HEK293 (cell line): ENCODE data around the gene PPP4R2.

Experiments
- CTCF ChIA-PET: fragments of 350-600 bp; formaldehyde crosslinking; extraction: SDS; loops from one replicate; lab custom pipeline; 2021; ENCODE audit warnings: antibody characterized with exemption; lab: Yijun Ruan, JAX
- POLR2A ChIA-PET: fragments of 300-600 bp; formaldehyde crosslinking; extraction: SDS; loops from one replicate; lab custom pipeline; 2020; ENCODE audit warnings: antibody characterized with exemption, inconsistent platforms; lab: Yijun Ruan, JAX
- H3K27ac ChIP-seq: fragments of 200-500 bp; sonication (Bioruptor generic); 2 replicates; pipeline ENCODE4 v1.5.1; 2014; ENCODE audit warnings: low read depth, low read length, control low read depth, inconsistent platforms; ENCODE audit errors: extremely low read depth
- H3K36me3 ChIP-seq, 2 experiments: fragments of 200-500 bp in 1 of 2; sonication (Bioruptor generic) in 1 of 2; 1 replicate in 1 of 2; 2 replicates in 1 of 2; pipeline ENCODE4 v1.5.1; 2014 to 2017; ENCODE audit warnings: inconsistent platforms in 2 of 2, low read length in 2 of 2; ENCODE audit not compliant: control insufficient read depth in 2 of 2, insufficient read depth in 1 of 2
- H3K4me1 ChIP-seq: fragments of 200-500 bp; sonication (Bioruptor generic); 2 replicates; pipeline ENCODE4 v1.5.1; 2014; ENCODE audit warnings: mild to moderate bottlenecking, low read length, inconsistent platforms; ENCODE audit not compliant: control insufficient read depth, insufficient read depth
- H3K4me3 ChIP-seq: 2 replicates; pipeline ENCODE4 v1.5.1; 2011; ENCODE audit warnings: low read depth, mild to moderate bottlenecking, control low read depth, low read length, moderate library complexity
- H3K9me3 ChIP-seq: fragments of 200-500 bp; sonication (Bioruptor generic); 2 replicates; pipeline ENCODE4 v1.5.1; 2014; ENCODE audit warnings: low read depth, low read length, inconsistent platforms; ENCODE audit not compliant: control insufficient read depth, insufficient read depth
- BCL6B ChIP-seq: fragments of 450-650 bp; formaldehyde crosslinking; IDR thresholded peaks from 2 replicates; pipeline ENCODE4 v1.5.1; 2017; ENCODE audit warnings: missing biosample characterization, missing genetic modification characterization
- FEZF1 ChIP-seq: fragments of 450-650 bp; formaldehyde crosslinking; IDR thresholded peaks from 2 replicates; pipeline ENCODE4 v1.5.1; 2016; ENCODE audit warnings: missing biosample characterization, missing genetic modification characterization
- GLI2 ChIP-seq: fragments of 450-650 bp; formaldehyde crosslinking; IDR thresholded peaks from 2 replicates; pipeline ENCODE4; 2017; ENCODE audit warnings: missing biosample characterization, missing genetic modification characterization, low read depth, borderline replicate concordance
- SCRT1 ChIP-seq: fragments of 450-650 bp; formaldehyde crosslinking; IDR thresholded peaks from 2 replicates; pipeline ENCODE4 v1.5.1; 2016; ENCODE audit warnings: missing biosample characterization, missing genetic modification characterization, borderline replicate concordance
- SCRT2 ChIP-seq: fragments of 450-650 bp; formaldehyde crosslinking; IDR thresholded peaks from 2 replicates; pipeline ENCODE4 v1.5.1; 2016; ENCODE audit warnings: missing biosample characterization, missing genetic modification characterization
- SP2 ChIP-seq: fragments of 450-650 bp; formaldehyde crosslinking; IDR thresholded peaks from 2 replicates; pipeline ENCODE4 v1.5.1; 2016; ENCODE audit warnings: missing biosample characterization, missing genetic modification characterization
- ZBTB20 ChIP-seq: fragments of 450-650 bp; formaldehyde crosslinking; IDR thresholded peaks from 2 replicates; pipeline ENCODE4 v1.5.1; 2016; ENCODE audit warnings: missing biosample characterization, missing genetic modification characterization
- ZBTB26 ChIP-seq: fragments of 450-650 bp; formaldehyde crosslinking; optimal IDR thresholded peaks from 2 replicates; pipeline ENCODE3; 2016; ENCODE audit warnings: missing biosample characterization, mild to moderate bottlenecking, missing genetic modification characterization
- ZFP3 ChIP-seq: fragments of 450-650 bp; formaldehyde crosslinking; IDR thresholded peaks from 2 replicates; pipeline ENCODE4 v1.5.1; 2016; ENCODE audit warnings: low read depth, missing biosample characterization, missing genetic modification characterization
- ZNF24 ChIP-seq: fragments of 450-650 bp; formaldehyde crosslinking; IDR thresholded peaks from 2 replicates; pipeline ENCODE4 v1.5.1; 2016; ENCODE audit warnings: missing biosample characterization, missing genetic modification characterization
- ZNF350 ChIP-seq: fragments of 450-650 bp; formaldehyde crosslinking; IDR thresholded peaks from 2 replicates; pipeline ENCODE4 v1.5.0; 2017; ENCODE audit warnings: missing biosample characterization, mild to moderate bottlenecking, missing genetic modification characterization
- ZNF354C ChIP-seq: fragments of 450-650 bp; formaldehyde crosslinking; IDR thresholded peaks from 2 replicates; pipeline ENCODE4 v1.5.1; 2016; ENCODE audit warnings: missing biosample characterization, missing genetic modification characterization, low read depth, borderline replicate concordance
- ZNF423 ChIP-seq: fragments of 450-650 bp; formaldehyde crosslinking; IDR thresholded peaks from 2 replicates; pipeline ENCODE4 v1.5.1; 2016; ENCODE audit warnings: missing biosample characterization, missing genetic modification characterization
- ZNF426 ChIP-seq: fragments of 450-650 bp; formaldehyde crosslinking; IDR thresholded peaks from 2 replicates; pipeline ENCODE4 v1.5.1; 2017; ENCODE audit warnings: missing biosample characterization, missing genetic modification characterization, mild to moderate bottlenecking, inconsistent platforms, moderate library complexity
- ZNF501 ChIP-seq: fragments of 450-650 bp; formaldehyde crosslinking; IDR thresholded peaks from 2 replicates; pipeline ENCODE4 v1.5.1; 2016; ENCODE audit warnings: missing biosample characterization, missing genetic modification characterization
- ZNF658 ChIP-seq: fragments of 450-650 bp; formaldehyde crosslinking; IDR thresholded peaks from 2 replicates; pipeline ENCODE4; 2016; ENCODE audit warnings: missing biosample characterization, missing genetic modification characterization
- ZNF670 ChIP-seq: fragments of 450-650 bp; formaldehyde crosslinking; IDR thresholded peaks from 2 replicates; pipeline ENCODE4 v1.5.1; 2016; ENCODE audit warnings: missing biosample characterization, missing genetic modification characterization, low read depth
- ZNF704 ChIP-seq: fragments of 450-650 bp; formaldehyde crosslinking; IDR thresholded peaks from 2 replicates; pipeline ENCODE4 v1.5.1; 2016; ENCODE audit warnings: missing biosample characterization, missing genetic modification characterization
- ZNF792 ChIP-seq: fragments of 450-650 bp; formaldehyde crosslinking; IDR thresholded peaks from 2 replicates; pipeline ENCODE4 v1.5.1; 2016; ENCODE audit warnings: missing biosample characterization, missing genetic modification characterization
- TF ChIP-seq, protein P1 (sequence below): fragments of 450-650 bp; formaldehyde crosslinking; IDR thresholded peaks from 2 replicates; pipeline ENCODE4 v1.5.1; 2016; ENCODE audit warnings: missing biosample characterization, missing genetic modification characterization
- TF ChIP-seq, protein P2 (sequence below): fragments of 450-650 bp; formaldehyde crosslinking; IDR thresholded peaks from 2 replicates; pipeline ENCODE4 v1.5.1; 2016; ENCODE audit warnings: missing biosample characterization, missing genetic modification characterization
- TF ChIP-seq, protein P3 (sequence below): fragments of 450-650 bp; formaldehyde crosslinking; IDR thresholded peaks from 2 replicates; pipeline ENCODE4 v1.5.1; 2016; ENCODE audit warnings: missing biosample characterization, missing genetic modification characterization, borderline replicate concordance
- TF ChIP-seq, protein P4 (sequence below): fragments of 450-650 bp; IDR thresholded peaks from 2 replicates; pipeline ENCODE4 v1.5.1; 2018; ENCODE audit warnings: missing biosample characterization, missing genetic modification characterization

The PPP4R2 gene

DNA sequence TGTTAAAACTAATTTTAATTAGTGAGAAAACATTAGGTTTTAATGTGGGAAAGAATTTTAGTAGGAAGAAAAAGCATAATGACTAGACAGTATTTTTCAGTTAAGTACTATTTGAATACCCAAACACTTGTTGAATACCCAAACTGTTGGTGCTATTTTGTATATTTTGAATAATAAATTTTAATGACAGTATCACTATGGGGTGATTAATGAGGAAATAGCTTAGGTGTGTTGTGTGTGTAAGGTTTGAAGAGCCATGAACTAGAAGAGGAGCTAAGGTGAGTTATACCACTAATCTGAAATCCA is 60.2 kb downstream of the PPP4R2 start:
- no peaks in the 10 kb centered on the region for H3K9me3 ChIP-seq
- H3K4me1 ChIP-seq = no peaks in the 10 kb centered on the region
- H3K36me3 ChIP-seq = peaks cover 0 to 7% of the 10 kb centered on the region in 2 experiments; a peak in 1 of 3 replicates
- H3K4me3 ChIP-seq = no peak overlapping the region
- TF ChIP-seq ZNF350 (tag by site-specific recombination) = no peak
- no peak for TF ChIP-seq ZNF670 (tag by site-specific recombination)
- peak; percentile 91 for TF ChIP-seq SCRT2 (tag by site-specific recombination)
- 0 out of 2 replicates have a peak, but pooled peaks have one; percentile 50 for TF ChIP-seq SCRT1
- TF ChIP-seq ZNF658 (tag by site-specific recombination) = no peak
- no peak for TF ChIP-seq ZNF501
- H3K27ac ChIP-seq = no peak overlapping the region
- ChIA-PET CTCF (interaction anchor here (0.7 to 2.3 kb wide), 15 partner anchors 13 to 207 kb away, joined by 3 to 13 read pairs (median 5); partner anchors contain the start of gene PPP4R2), POLR2A (no interaction called here)

DNA sequence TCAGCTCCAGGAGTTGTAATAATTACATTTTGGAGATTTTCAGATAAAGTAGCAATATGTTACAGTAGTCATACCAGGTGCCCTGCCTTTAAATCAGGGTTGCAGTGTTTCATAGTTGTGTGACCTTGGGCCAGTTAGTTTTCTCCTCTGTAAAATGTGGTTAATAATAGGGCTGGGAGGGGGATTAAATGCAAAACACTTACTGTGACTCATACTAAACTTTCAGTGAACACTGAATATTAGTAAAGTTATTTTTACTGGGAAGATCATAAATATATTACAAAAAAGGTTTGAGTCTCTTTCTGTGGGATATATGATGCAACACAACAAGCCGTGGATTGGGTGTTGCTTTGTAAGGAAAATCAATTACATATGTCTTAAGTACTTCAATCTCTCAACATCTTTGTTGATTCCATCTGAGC is 63.7 kb downstream of the PPP4R2 start:
- H3K4me3 ChIP-seq = no peak overlapping the region
- H3K4me1 ChIP-seq = no peaks in the 10 kb centered on the region
- TF ChIP-seq ZNF423 (tag by site-specific recombination) = no peak
- no peak for TF ChIP-seq ZBTB26 (tag by site-specific recombination)
- TF ChIP-seq, protein P1, sequence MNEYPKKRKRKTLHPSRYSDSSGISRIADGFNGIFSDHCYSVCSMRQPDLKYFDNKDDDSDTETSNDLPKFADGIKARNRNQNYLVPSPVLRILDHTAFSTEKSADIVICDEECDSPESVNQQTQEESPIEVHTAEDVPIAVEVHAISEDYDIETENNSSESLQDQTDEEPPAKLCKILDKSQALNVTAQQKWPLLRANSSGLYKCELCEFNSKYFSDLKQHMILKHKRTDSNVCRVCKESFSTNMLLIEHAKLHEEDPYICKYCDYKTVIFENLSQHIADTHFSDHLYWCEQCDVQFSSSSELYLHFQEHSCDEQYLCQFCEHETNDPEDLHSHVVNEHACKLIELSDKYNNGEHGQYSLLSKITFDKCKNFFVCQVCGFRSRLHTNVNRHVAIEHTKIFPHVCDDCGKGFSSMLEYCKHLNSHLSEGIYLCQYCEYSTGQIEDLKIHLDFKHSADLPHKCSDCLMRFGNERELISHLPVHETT (tag by site-specific recombination) = no peak
- no peak for TF ChIP-seq ZFP3
- TF ChIP-seq ZNF24 (tag by site-specific recombination) = no peak
- TF ChIP-seq, protein P2, sequence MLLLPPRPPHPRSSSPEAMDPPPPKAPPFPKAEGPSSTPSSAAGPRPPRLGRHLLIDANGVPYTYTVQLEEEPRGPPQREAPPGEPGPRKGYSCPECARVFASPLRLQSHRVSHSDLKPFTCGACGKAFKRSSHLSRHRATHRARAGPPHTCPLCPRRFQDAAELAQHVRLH (tag by site-specific recombination) = no peak
- TF ChIP-seq ZNF792 (tag by site-specific recombination) = no peak
- TF ChIP-seq BCL6B (tag by site-specific recombination) = no peak
- TF ChIP-seq, protein P3, sequence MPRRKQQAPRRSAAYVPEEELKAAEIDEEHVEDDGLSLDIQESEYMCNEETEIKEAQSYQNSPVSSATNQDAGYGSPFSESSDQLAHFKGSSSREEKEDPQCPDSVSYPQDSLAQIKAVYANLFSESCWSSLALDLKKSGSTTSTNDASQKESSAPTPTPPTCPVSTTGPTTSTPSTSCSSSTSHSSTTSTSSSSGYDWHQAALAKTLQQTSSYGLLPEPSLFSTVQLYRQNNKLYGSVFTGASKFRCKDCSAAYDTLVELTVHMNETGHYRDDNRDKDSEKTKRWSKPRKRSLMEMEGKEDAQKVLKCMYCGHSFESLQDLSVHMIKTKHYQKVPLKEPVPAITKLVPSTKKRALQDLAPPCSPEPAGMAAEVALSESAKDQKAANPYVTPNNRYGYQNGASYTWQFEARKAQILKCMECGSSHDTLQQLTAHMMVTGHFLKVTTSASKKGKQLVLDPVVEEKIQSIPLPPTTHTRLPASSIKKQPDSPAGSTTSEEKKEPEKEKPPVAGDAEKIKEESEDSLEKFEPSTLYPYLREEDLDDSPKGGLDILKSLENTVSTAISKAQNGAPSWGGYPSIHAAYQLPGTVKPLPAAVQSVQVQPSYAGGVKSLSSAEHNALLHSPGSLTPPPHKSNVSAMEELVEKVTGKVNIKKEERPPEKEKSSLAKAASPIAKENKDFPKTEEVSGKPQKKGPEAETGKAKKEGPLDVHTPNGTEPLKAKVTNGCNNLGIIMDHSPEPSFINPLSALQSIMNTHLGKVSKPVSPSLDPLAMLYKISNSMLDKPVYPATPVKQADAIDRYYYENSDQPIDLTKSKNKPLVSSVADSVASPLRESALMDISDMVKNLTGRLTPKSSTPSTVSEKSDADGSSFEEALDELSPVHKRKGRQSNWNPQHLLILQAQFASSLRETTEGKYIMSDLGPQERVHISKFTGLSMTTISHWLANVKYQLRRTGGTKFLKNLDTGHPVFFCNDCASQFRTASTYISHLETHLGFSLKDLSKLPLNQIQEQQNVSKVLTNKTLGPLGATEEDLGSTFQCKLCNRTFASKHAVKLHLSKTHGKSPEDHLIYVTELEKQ = no peak
- TF ChIP-seq FEZF1 (tag by site-specific recombination) = no peak
- no peak for TF ChIP-seq GLI2 (tag by site-specific recombination)
- no peak for TF ChIP-seq ZNF350 (tag by site-specific recombination)
- no peak for TF ChIP-seq ZNF704 (tag by site-specific recombination)
- TF ChIP-seq ZNF426 (tag by site-specific recombination) = no peak
- TF ChIP-seq, protein P4, sequence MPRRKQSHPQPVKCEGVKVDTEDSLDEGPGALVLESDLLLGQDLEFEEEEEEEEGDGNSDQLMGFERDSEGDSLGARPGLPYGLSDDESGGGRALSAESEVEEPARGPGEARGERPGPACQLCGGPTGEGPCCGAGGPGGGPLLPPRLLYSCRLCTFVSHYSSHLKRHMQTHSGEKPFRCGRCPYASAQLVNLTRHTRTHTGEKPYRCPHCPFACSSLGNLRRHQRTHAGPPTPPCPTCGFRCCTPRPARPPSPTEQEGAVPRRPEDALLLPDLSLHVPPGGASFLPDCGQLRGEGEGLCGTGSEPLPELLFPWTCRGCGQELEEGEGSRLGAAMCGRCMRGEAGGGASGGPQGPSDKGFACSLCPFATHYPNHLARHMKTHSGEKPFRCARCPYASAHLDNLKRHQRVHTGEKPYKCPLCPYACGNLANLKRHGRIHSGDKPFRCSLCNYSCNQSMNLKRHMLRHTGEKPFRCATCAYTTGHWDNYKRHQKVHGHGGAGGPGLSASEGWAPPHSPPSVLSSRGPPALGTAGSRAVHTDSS (tag by site-specific recombination) = no peak
- no peak for TF ChIP-seq ZNF354C (tag by site-specific recombination)
- TF ChIP-seq ZBTB20 = no peak
- no peak for TF ChIP-seq SP2 (tag by site-specific recombination)
- peaks cover 5 to 41% of the 10 kb centered on the region in 2 experiments for H3K36me3 ChIP-seq
- no peak overlapping the region for H3K27ac ChIP-seq
- H3K9me3 ChIP-seq = no peaks in the 10 kb centered on the region
- CTCF ChIA-PET = interaction anchor here (1.5 kb wide), 1 partner anchor 209 kb away, joined by 5 read pairs; no protein-coding TSS in a partner anchor
- POLR2A ChIA-PET = no interaction called here
